Hematopoietic multipotent progenitor cell treated with erythropoietin and hydrocortisone succinate and interleukin-3 and kit ligand, for 6 days (in vitro differentiated cells): ENCODE data around the gene ZDHHC5.
"Not testable (repeated sequence)": the region's sequence is repeated elsewhere in the genome, so short reads cannot be mapped to it uniquely, and the experiment has no call there.

ENCODE experiments used
- DNase-seq: peaks from one replicate; pipeline ENCODE4 v3.0.0-alpha.2; 2015

Gene ZDHHC5

DNA sequence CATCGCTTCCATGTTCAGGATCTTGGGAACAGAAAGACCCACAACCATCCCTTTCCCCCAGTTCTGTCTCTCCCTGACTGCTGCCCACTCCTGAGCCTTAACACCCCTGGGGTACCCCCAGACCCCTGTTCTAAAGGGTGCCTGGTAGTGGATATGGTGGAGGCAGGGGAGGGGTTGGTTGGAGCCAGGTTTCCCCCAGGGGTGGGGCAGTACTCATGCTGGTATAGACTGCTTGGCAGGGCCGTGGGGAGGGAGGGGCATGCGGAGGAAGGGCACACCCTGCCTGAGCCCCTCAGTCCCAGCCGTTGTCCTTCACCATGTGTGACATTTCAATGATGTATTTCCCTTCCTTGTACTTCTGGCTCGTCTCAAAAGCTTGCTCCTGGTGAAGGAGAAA, 22.2 kb upstream of the ZDHHC5 start:
- peak; percentile 57 for DNase-seq

DNA sequence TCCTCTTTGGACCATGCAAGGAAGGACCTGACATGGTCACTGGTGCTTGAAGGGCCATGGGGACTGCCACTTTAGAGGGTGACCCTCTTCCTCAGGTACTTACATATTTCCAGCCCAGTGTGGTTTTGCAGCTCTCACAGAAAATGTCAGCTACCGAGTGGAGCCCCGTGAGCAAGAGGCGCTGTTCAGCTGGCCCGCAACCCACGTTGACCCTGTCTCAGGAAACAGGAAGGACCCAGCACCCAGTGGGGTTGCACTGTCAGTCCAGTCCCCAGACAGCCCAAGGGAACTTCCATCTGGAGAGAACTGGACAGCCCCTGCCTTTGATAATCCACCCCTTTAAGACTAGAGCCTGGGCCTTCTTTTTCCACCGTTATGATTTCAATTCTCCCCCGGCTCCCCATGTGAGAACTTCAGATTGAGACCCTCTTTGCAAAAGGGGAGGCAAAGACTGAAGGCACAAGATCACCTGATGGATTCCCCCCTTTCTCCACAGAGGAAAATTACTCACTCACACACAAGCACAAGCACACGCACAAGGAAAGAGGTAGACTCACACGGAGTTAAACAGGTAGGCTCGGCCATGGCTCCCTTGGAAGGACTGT, 21.6 kb upstream of the ZDHHC5 start:
- peak; percentile 22 for DNase-seq

- peak; percentile 56 for DNase-seq
Observed at GRCh38 chr11:57646799-57647303, 21.1 kb upstream of the ZDHHC5 start.

GRCh38 chr11:57647372-57647771, 20.5 kb upstream of the ZDHHC5 start:
- peak; percentile 30 for DNase-seq

- peak; percentile 98 for DNase-seq
Observed at GRCh38 chr11:57647960-57648800, 19.7 kb upstream of the ZDHHC5 start.

DNA sequence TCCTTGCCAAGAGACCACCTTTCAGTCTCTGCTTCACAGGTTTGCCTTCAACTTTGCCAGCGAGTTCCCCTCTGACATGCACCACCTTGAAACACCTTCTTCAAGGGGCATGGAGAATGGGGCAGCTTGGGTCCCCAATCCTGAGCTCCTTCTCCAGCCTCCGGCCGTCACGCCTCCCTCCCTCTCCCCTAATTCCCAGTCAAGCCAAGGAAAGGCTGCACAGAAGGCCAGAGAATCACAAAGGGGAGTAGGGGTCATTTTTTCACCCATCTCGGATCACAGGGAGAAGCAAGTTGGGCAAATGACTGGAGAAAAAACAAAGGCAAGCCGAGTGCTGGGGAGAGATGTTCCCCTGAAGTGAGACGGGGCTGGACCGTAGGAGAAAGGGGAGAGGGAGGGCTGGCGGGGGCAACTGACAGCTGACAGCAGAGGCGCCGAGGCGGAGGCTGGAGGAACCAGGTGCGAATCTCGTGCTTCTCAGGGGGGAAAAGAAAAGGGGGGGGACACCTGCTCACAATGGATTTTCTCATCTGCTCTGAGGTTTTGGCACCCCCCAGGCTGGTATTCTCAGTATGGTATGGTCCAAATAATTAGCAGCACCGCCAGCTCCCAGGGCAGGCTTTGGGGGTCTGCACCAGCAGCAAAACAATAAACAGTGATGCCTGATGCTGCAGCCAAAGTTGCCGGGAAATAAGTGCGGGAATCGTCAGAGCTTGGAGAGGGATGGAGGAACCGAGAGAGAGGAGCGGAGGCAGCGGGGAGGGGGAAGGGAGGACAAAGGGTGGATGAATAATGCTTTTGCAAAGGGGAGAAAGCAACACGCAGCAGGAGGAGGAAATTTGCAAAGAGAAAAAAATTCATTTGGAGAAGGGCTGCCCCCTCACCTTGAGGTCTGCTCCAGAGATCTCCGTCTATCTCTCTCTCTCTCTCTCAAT, 18.8 kb upstream of the ZDHHC5 start:
- DNase-seq, result peak; percentile 47

DNA sequence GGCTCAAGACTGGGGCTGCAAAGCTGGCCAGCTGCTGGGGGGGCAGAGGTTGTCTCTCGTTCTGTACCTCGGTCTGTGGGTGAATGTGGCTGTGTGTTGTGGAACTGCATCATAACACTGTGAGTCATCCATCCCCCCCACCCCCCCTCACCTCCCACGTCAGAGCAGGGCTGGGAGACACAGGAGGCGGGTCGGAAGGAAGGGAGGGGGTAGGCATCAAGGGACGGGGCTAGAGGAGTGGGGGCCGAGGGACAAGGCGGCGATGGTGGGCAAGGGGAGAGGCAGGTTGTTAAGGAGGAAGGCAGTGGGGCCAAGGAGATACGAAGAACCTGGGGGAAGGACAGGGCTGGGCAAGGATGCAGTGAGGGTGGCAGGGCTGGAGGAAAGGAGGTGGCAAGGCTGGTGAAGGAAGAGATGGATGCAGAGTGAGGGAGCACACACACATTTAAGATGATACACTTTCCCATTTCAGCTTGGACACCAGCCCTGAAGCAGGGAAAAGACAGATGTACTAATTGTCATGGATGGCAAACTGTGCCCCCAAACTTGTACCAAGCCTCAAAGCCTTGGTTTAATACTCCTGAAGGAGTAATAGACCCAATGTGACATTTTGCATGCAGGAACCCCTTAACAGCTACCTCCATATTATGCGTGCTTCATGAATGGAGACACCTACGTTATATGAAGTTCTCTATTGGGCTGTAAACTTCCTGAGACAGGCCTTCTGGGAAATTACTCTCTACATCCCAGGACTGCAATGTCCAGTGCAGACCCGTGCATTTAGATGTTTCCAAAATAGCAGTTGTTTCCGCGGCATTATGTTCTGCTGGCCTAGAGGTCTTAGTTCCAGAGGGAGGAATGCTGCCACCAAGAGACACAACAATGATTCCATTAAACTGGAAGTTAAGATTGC, 17.8 kb upstream of the ZDHHC5 start, which contains the start of gene YPEL4:
YPEL4 (minus strand) TSS at position 87 of the 913 bp plus-strand sequence. CDS start 2,805 bp downstream, outside the sequence.
- DNase-seq, result peak; percentile 84

DNA sequence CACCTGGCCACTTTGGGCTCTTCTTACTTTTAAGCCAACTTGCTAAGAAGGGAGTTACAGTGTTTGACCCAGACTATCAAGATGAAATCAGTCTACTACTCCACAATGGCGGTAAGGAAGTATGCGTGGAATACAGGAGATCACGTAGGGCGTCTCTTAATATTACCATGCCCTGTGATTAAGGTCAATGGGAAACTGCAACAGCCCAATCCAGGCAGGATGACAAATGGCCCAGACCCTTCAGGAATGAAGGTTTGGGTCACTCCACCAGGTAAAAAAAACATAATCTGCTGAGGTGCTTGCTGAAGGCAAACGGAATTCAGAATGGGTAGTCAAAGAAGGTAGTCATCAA, 17.2 kb upstream of the ZDHHC5 start:
- DNase-seq, result no peak

GRCh38 chr11:57651408-57651807, 16.5 kb upstream of the ZDHHC5 start:
- DNase-seq, result no peak

DNA sequence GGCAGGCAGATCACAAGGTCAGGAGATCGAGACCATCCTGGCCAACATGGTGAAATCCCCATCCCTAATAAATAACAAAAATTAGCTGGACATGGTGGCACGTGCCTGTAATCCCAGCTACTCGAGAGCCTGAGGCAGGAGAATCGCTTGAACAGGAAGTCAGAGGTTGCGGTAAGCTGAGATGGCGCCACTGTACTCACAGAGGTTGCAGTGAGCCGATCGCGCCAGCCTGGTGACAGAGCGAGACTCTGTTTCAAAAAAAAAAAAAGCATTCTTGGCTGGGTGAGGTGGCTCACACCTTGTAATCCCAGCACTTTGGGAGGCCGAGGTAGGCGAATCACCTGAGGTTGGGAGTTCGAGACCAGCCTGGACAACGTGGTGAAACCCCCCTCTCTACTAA, 15.7 kb upstream of the ZDHHC5 start:
- DNase-seq, result not testable (repeated sequence)

DNA sequence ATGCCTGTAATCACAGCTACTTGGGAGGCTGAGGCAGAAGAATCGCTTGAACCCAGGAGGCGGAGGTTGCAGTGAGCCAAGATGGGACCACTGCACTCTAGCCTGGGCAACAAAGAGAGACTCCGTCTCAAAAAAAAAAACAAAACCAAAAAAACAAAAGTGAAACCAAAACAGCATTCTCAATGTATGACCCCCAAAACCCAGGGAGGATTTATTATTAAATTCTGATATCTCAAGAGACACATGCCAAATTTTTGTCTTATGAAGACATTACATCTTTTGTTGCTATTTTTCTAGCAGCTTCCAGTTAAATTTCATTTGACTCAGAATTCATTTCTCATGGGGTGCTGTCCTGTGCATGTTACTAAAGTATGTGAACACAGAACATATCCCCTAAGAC, 15.3 kb upstream of the ZDHHC5 start:
- no peak for DNase-seq

GRCh38 chr11:57653163-57653562, 14.8 kb upstream of the ZDHHC5 start:
- DNase-seq, result no peak

- no peak for DNase-seq
Observed at GRCh38 chr11:57656885-57657193, 11.1 kb upstream of the ZDHHC5 start.

GRCh38 chr11:57657194-57658022, 10.5 kb upstream of the ZDHHC5 start, which contains the start of gene CLP1:
Gene CLP1 (plus strand): TSS chr11:57657762. CDS start chr11:57659477, 1,715 bp downstream.
- DNase-seq, result peak; percentile 100

DNA sequence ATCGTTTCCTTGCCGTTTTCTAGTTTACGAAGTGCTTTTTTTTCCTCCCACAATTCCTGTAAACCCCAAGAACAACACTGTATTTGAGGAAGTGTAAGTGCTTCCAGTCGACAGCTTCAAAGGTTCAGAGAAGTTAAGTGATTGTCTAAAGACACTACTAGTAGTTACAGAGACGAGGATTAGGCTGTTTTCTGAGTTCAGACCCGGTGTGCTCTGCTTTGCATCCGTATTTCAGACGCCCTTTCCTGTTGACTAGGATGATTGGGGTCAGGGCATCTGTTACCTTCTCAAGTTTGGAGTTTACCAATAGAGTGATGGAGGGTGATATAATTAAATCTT, 9.9 kb upstream of the ZDHHC5 start:
- no peak for DNase-seq

DNA sequence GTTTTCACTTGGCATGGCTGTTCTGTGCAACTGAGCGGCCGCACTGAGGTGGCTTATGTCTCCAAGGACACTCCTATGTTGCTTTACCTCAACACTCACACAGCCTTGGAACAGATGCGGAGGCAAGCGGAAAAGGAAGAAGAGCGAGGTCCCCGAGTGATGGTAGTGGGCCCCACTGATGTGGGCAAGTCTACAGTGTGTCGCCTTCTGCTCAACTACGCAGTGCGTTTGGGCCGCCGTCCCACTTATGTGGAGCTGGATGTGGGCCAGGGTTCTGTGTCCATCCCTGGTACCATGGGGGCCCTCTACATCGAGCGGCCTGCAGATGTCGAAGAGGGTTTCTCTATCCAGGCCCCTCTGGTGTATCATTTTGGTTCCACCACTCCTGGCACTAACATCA, 8.2 kb upstream of the ZDHHC5 start:
- no peak for DNase-seq

- peak; percentile 66 for DNase-seq
Observed at GRCh38 chr11:57662893-57663292, 5.0 kb upstream of the ZDHHC5 start.

DNA sequence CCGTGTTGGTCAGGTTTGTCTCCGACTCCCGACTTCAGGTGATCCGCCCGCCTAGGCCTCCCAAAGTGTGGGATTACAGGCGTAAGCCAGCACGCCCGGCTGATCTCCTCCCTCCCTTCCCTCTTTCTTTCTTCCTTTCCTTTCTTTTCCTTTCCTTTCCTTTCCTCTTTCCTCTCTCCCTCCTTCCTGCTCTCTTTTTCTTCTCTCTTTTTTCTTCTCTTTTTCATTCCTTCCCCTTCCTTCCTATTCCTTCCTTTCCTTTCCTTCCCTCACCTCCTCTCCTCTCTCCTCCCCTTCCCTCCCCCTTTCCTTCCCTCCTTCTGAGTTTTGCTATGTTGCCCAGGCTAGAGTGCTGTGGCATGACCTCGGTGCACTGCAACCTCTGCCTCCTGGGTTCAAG, 3.9 kb upstream of the ZDHHC5 start:
- DNase-seq, result no peak

DNA sequence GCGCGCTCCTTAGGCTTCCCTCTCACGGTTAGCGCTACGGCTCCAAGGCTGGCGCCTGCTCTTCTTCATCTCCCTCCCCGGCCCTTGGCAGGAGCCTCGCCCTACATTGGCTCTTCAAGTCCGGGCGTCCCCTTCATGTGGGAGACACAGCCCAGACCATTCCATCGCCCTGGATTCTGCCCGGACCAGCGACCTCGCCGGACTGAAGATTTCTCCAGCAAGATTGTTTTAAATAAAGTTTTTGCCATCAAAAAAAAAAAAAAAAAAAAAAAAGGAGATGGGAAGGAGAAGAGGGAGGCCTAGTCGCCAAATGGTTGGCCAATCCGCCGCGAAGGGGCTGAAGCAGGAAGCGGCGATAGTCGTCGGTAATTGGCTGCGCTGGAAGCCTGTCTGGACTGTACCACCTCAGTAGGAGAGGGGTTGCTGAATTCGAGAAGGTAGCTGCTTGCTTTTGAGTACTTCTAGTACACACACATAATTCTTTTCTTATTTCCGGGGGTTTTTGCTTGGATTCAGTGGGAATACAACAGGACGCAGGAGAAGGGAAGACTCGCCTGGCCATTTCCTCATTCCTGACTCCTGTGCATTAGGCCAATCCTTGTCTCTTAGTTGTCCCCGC, 688 bp upstream of the ZDHHC5 start:
- DNase-seq, result peak; percentile 99

DNA sequence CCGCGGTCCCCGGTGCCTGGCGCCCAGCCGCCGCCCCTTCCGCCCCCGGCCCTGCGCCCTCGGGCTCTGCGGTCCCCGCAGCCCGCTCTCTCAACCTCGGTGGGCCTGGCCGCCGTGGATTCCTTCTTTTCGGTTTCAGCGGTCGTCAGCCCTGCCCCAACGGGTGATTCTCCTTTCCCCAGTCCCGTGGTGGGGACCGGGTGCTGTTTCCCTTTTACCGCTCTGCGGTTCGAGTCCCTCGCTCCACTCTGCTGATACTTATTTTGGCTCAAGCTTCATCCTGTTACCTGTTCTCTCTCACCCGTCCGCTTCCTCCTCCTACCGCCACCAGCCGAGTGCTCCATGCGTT, 494 bp downstream of the ZDHHC5 start:
- peak; percentile 43 for DNase-seq

DNA sequence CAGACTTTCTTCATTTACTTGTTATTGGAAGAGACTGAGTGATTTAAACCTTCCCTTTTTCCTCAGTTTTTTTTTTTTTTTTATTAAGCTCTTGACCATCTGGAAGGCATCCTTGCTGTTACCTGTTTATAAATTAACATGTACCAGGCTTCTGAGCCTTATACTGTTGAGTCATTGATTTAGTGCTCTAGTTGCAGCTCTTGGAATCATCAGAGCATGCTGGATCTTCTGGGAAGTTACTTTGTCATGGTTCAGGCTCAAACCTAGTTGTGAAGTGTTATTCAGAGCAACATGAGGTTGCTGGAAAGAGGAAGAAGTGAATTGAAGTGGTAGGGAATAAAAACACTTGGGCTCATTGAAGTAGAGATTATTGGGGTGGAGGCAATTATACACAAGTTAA, 6.3 kb downstream of the ZDHHC5 start:
- DNase-seq, result no peak
